GM23338 (cell line): ENCODE data around the gene PSAPL1. TPM values are rescaled to one million over a fixed set of nuclear protein-coding genes. Genes with fewer than 3 reads are reported as not detected.

ENCODE experiments used
- ATAC-seq: fragments of 200-7000 bp; cut with Tn5 transposase; 3 replicates; pipeline ENCODE4 v1.9.1; 2020
- DNase-seq: peaks from one replicate; pipeline ENCODE4 v3.0.0-alpha.2; 2015; ENCODE audit warnings: low spot score
- H2AFZ ChIP-seq: fragments of 200-600 bp; sonication (generic); 2 replicates; pipeline ENCODE4 v1.8.0; 2016; ENCODE audit warnings: antibody characterized with exemption, mild to moderate bottlenecking, moderate library complexity
- H3F3A ChIP-seq: fragments of 200-600 bp; sonication (generic); replicated peaks from 2 replicates; pipeline ENCODE4 v1.8.0; 2017; ENCODE audit warnings: antibody characterized with exemption, mixed run types, low read depth
- H3K27ac ChIP-seq: fragments of 200-600 bp; sonication (generic); 2 replicates; pipeline ENCODE4 v1.6.1; 2016; ENCODE audit warnings: low read depth
- H3K27me3 ChIP-seq: fragments of 200-600 bp; sonication (generic); 2 replicates; pipeline ENCODE4 v1.8.0; 2016; ENCODE audit warnings: mild to moderate bottlenecking, mixed run types, moderate library complexity; ENCODE audit not compliant: insufficient read depth
- H3K36me3 ChIP-seq: fragments of 200-600 bp; sonication (generic); 2 replicates; pipeline ENCODE4 v1.8.0; 2016; ENCODE audit warnings: mild to moderate bottlenecking; ENCODE audit not compliant: insufficient read depth
- H3K4me1 ChIP-seq: fragments of 200-600 bp; sonication (generic); 2 replicates; pipeline ENCODE4 v1.8.0; 2016; ENCODE audit warnings: mild to moderate bottlenecking, moderate library complexity; ENCODE audit not compliant: insufficient read depth
- H3K4me2 ChIP-seq: fragments of 200-600 bp; sonication (generic); 2 replicates; pipeline ENCODE4 v1.7.1; 2017; ENCODE audit warnings: mixed run types
- H3K4me3 ChIP-seq: fragments of 200-600 bp; sonication (generic); 2 replicates; pipeline ENCODE4 v1.6.1; 2016; ENCODE audit warnings: mixed run types
- H3K79me2 ChIP-seq: fragments of 200-600 bp; sonication (generic); replicated peaks from 2 replicates; pipeline ENCODE4 v1.8.0; 2017; ENCODE audit warnings: mild to moderate bottlenecking; ENCODE audit not compliant: insufficient read depth
- H3K9me2 ChIP-seq: fragments of 200-600 bp; sonication (generic); 2 replicates; pipeline ENCODE4 v1.8.0; 2017; ENCODE audit not compliant: insufficient read depth
- H4K20me1 ChIP-seq: fragments of 200-600 bp; sonication (generic); replicated peaks from 2 replicates; pipeline ENCODE4 v1.8.0; 2017; ENCODE audit warnings: mild to moderate bottlenecking; ENCODE audit not compliant: insufficient read depth
- H3K27ac Mint-ChIP-seq: 2 replicates; pipeline ENCODE4 v1.8.0; 2020; ENCODE audit warnings: inconsistent platforms, mild to moderate bottlenecking, moderate library complexity, mixed read lengths
- H3K27me3 Mint-ChIP-seq: 3 replicates; pipeline ENCODE4 v1.8.0; 2022; ENCODE audit warnings: low read depth, mild to moderate bottlenecking, moderate library complexity, mixed read lengths, inconsistent platforms; ENCODE audit not compliant: insufficient read depth, poor library complexity
- H3K36me3 Mint-ChIP-seq: 3 replicates; pipeline ENCODE4 v1.8.0; 2021; ENCODE audit warnings: low read depth, mild to moderate bottlenecking, inconsistent platforms, moderate library complexity, mixed read lengths
- H3K4me1 Mint-ChIP-seq: 3 replicates; pipeline ENCODE4 v1.8.0; 2020; ENCODE audit warnings: mild to moderate bottlenecking, inconsistent platforms, mixed read lengths
- H3K4me3 Mint-ChIP-seq: 3 replicates; pipeline ENCODE4 v1.8.0; 2021; ENCODE audit warnings: moderate library complexity, mild to moderate bottlenecking, inconsistent platforms, mixed read lengths
- H3K9me3 Mint-ChIP-seq: 3 replicates; pipeline ENCODE4 v1.8.0; 2020; ENCODE audit warnings: moderate library complexity, mild to moderate bottlenecking, inconsistent platforms, mixed read lengths
- CREB1 ChIP-seq: fragments of 250-450 bp; sonication (Bioruptor Pico); IDR thresholded peaks from 2 replicates; pipeline ENCODE4 v1.5.0; 2020; ENCODE audit warnings: low read depth, mild to moderate bottlenecking, moderate library complexity
- CTCF ChIP-seq, 2 experiments: fragments of 200-600 bp in 1 of 2; sonication (generic) in 1 of 2; conservative IDR thresholded peaks; 2 replicates each; pipeline versions ENCODE4 v1.5.1 to v1.6.1; 2016 to 2017; ENCODE audit warnings: antibody characterized with exemption in 2 of 2, low read depth in 2 of 2, mild to moderate bottlenecking in 2 of 2, moderate library complexity in 1 of 2
- ETS1 ChIP-seq: IDR thresholded peaks from 2 replicates; pipeline ENCODE4 v1.6.1; 2016; ENCODE audit warnings: antibody characterized with exemption
- EZH2 ChIP-seq: fragments of 200-600 bp; sonication (generic); IDR thresholded peaks from one replicate; pipeline ENCODE4 v1.8.0; 2017; ENCODE audit warnings: antibody characterized with exemption, mild to moderate bottlenecking, low read depth; ENCODE audit not compliant: unreplicated experiment
- EZH2phosphoT487 ChIP-seq: fragments of 200-600 bp; sonication (generic); IDR thresholded peaks from one replicate; pipeline ENCODE4 v1.8.1; 2018; ENCODE audit warnings: antibody characterized with exemption; ENCODE audit not compliant: unreplicated experiment
- JUNB ChIP-seq: IDR thresholded peaks from one replicate; pipeline ENCODE4 v1.6.1; 2016; ENCODE audit warnings: antibody characterized with exemption; ENCODE audit not compliant: unreplicated experiment
- NANOG ChIP-seq: IDR thresholded peaks from 2 replicates; pipeline ENCODE4 v1.6.1; 2016; ENCODE audit warnings: antibody characterized with exemption, borderline replicate concordance
- POLR2AphosphoS5 ChIP-seq: IDR thresholded peaks from 2 replicates; pipeline ENCODE4 v1.6.1; 2016; ENCODE audit warnings: antibody characterized with exemption, low read depth
- REST ChIP-seq: IDR thresholded peaks from one replicate; pipeline ENCODE4 v1.6.1; 2018; ENCODE audit warnings: antibody characterized with exemption; ENCODE audit not compliant: unreplicated experiment
- STAT1 ChIP-seq: IDR thresholded peaks from one replicate; pipeline ENCODE4 v1.6.1; 2016; ENCODE audit warnings: antibody characterized with exemption; ENCODE audit not compliant: unreplicated experiment
- ZNF114 ChIP-seq: fragments of 250-450 bp; sonication (Bioruptor Pico); IDR thresholded peaks from 2 replicates; pipeline ENCODE4 v1.5.0; 2020; ENCODE audit warnings: mild to moderate bottlenecking, moderate library complexity
- ZNF331 ChIP-seq: fragments of 250-450 bp; sonication (Bioruptor Pico); IDR thresholded peaks from 2 replicates; pipeline ENCODE4 v1.5.0; 2020; ENCODE audit warnings: low read depth, mild to moderate bottlenecking, moderate library complexity
- ZNF462 ChIP-seq: fragments of 250-450 bp; sonication (Bioruptor Pico); IDR thresholded peaks from 2 replicates; pipeline ENCODE4 v1.5.0; 2020; ENCODE audit warnings: mild to moderate bottlenecking, moderate library complexity
- polyA plus RNA-seq: library from polyadenylated mRNA; unstranded; fragments of >200 nt; fragmentation: Nextera tagmentation; extraction: Ambion mirVana; gene quantifications from 2 replicates; pipeline ENCODE4 v1.2.1, GENCODE V29; 2016
- total RNA-seq: library from RNA; depleted of rRNA; stranded (reverse); fragments of >200 nt; shearing (Covaris generic); gene quantifications from 2 replicates; pipeline ENCODE4 v1.2.3, GENCODE V29; 2014

The PSAPL1 gene
- total and polyA plus RNA-seq, 2 experiments from 2014 or later: not detected

GRCh38 chr4:7418131-7418943, 16.4 kb downstream of the PSAPL1 start:
- Mint-ChIP-seq H3K4me1 (peaks cover 26% of the 10 kb centered on the region), H3K9me3 (peaks cover 11% of the 10 kb centered on the region), H3K27ac (no peak overlapping the region), H3K27me3 (peaks cover 52% of the 10 kb centered on the region), H3K4me3 (no peak overlapping the region), H3K36me3 (0 out of 3 replicates have a peak, but pooled peaks cover 2% of the 10 kb centered on the region)
- H3K4me3 ChIP-seq: no peak overlapping the region
- no peak for ATAC-seq
- H3K36me3 ChIP-seq: no peaks in the 10 kb centered on the region
- DNase-seq: no peak
- H3K4me2 ChIP-seq: no peak overlapping the region
- no peaks in the 10 kb centered on the region for H3K9me2 ChIP-seq
- H3F3A ChIP-seq: no peaks in the 10 kb centered on the region
- H3K27me3 ChIP-seq: peaks cover 32% of the 10 kb centered on the region
- H2AFZ ChIP-seq: no peak overlapping the region
- no peaks in the 10 kb centered on the region for H3K79me2 ChIP-seq
- TF ChIP-seq EZH2phosphoT487 (no peak), REST (no peak), NANOG (no peak), CREB1 (CRISPR knock-in tag) (no peak), POLR2AphosphoS5 (no peak), ZNF331 (CRISPR knock-in tag) (no peak), ETS1 (no peak), ZNF114 (no peak), JUNB (no peak), ZNF462 (no peak), CTCF (conservative IDR thresholded peaks at IDR 0.05; ENCODE audit: low read depth in 2 of 2) (no peak), STAT1 (no peak), EZH2 (no peak)
- peaks cover 14% of the 10 kb centered on the region; the same call in 1 of the 2 replicates for H3K4me1 ChIP-seq
- no peak overlapping the region for H3K27ac ChIP-seq
- no peaks in the 10 kb centered on the region; the same call in 1 of the 2 replicates for H4K20me1 ChIP-seq
